Spleen (tissue), 7 donors: Measurements from ENCODE around the gene PCCA.
"Not testable (repeated sequence)": the region's sequence is repeated elsewhere in the genome, so short reads cannot be mapped to it uniquely, and the experiment has no call there.

Experiments
- POLR2A ChIP-seq, 3 donors: fragments of 450-650 bp; IDR thresholded peaks; one replicate each; pipeline ENCODE4 v1.5.1; 2017; ENCODE audit warnings: antibody characterized with exemption in 3 of 3, mild to moderate bottlenecking in 1 of 3
- POLR2AphosphoS5 ChIP-seq, 3 donors: sonication (generic); formaldehyde crosslinking; IDR thresholded peaks; one replicate each; pipeline ENCODE4 v1.5.1; 2017; ENCODE audit warnings: antibody characterized with exemption in 3 of 3
- TF ChIP-seq, protein P1 (sequence below), 11 experiments: fragments of 200-600 bp in 7 of 11; fragments of 450-650 bp in 4 of 11; sonication (generic) in 4 of 11; IDR thresholded peaks in 8 of 11; conservative IDR thresholded peaks in 3 of 11; 1 replicate in 7 of 11; 2 replicates in 4 of 11; pipeline versions ENCODE4 v1.4.0 to v1.8.0; 2016 to 2021; ENCODE audit warnings: antibody characterized with exemption in 11 of 11, inconsistent platforms in 4 of 11, mild to moderate bottlenecking in 1 of 11
- donor health status: DM: no; HTN: no; CAD: no; lungs with moderate emphysema.
- donor health status: DM: no; HTN: no; CAD: no.
- donor health status: DM: no; HTN: no; CAD: no.

GRCh38 chr13:100388150-100388549, 299.3 kb downstream of the PCCA start:
- TF ChIP-seq, protein P1, sequence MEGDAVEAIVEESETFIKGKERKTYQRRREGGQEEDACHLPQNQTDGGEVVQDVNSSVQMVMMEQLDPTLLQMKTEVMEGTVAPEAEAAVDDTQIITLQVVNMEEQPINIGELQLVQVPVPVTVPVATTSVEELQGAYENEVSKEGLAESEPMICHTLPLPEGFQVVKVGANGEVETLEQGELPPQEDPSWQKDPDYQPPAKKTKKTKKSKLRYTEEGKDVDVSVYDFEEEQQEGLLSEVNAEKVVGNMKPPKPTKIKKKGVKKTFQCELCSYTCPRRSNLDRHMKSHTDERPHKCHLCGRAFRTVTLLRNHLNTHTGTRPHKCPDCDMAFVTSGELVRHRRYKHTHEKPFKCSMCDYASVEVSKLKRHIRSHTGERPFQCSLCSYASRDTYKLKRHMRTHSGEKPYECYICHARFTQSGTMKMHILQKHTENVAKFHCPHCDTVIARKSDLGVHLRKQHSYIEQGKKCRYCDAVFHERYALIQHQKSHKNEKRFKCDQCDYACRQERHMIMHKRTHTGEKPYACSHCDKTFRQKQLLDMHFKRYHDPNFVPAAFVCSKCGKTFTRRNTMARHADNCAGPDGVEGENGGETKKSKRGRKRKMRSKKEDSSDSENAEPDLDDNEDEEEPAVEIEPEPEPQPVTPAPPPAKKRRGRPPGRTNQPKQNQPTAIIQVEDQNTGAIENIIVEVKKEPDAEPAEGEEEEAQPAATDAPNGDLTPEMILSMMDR (IDR thresholded peaks at IDR 0.05 in 8 of 11, conservative IDR thresholded peaks at IDR 0.05 in 3 of 11): not testable (repeated sequence)
- not testable (repeated sequence) for TF ChIP-seq POLR2AphosphoS5, POLR2A (IDR thresholded peaks at IDR 0.05)
